ENCODE data around the gene CATSPERB. TPM values are rescaled to one million over a fixed set of nuclear protein-coding genes. Genes with fewer than 3 reads are reported as not detected.

The CATSPERB gene
- polyA plus RNA-seq, 4 donors, result 0.89 to 0.92 (median 0.92) TPM; not detected in 1

- Histone ChIP-seq H3K4me3 (ENCODE audit: low read depth in 1 of 3, low read length in 3 of 3) (no peak overlapping the region), H3K27ac (ENCODE audit: low read depth in 1 of 3, low read length in 2 of 3) (no peak overlapping the region), H3K9me3 (ENCODE audit: control insufficient read depth in 2 of 2, insufficient read depth in 1 of 2, low read depth in 1 of 2, low read length in 1 of 2) (no peaks in the 10 kb centered on the region), H3K4me1 (ENCODE audit: control insufficient read depth in 3 of 3, insufficient read depth in 2 of 3, low read depth in 1 of 3, low read length in 2 of 3) (no peaks in the 10 kb centered on the region), H3K36me3 (ENCODE audit: control insufficient read depth in 3 of 3, insufficient read depth in 2 of 3, low read depth in 1 of 3, low read length in 3 of 3) (no peaks in the 10 kb centered on the region), H3K27me3 (ENCODE audit: control insufficient read depth in 3 of 3, insufficient read depth in 3 of 3, low read length in 3 of 3) (no peaks in the 10 kb centered on the region)
- FAIRE-seq, result no peak
- WGBS, 3 donors, result 75 to 89% (median 78%) methylated on average over 4 of the region's 4 CpGs
- no peak for DNase-seq
Measured at GRCh38 chr14:91728616-91729183, 3.2 kb downstream of the CATSPERB start.

- no peaks in the 10 kb centered on the region for H3K27me3 ChIP-seq (ENCODE audit: control insufficient read depth in 3 of 3, insufficient read depth in 3 of 3, low read length in 3 of 3)
- DNase-seq (no peak), FAIRE-seq (peak; percentile 33)
- no peak overlapping the region for H3K27ac ChIP-seq (ENCODE audit: low read depth in 1 of 3, low read length in 2 of 3)
- no peaks in the 10 kb centered on the region for H3K9me3 ChIP-seq (ENCODE audit: control insufficient read depth in 2 of 2, insufficient read depth in 1 of 2, low read depth in 1 of 2, low read length in 1 of 2)
- H3K4me1 ChIP-seq (ENCODE audit: control insufficient read depth in 3 of 3, insufficient read depth in 2 of 3, low read depth in 1 of 3, low read length in 2 of 3), result no peaks in the 10 kb centered on the region
- 77 to 96% (median 93%) methylated on average over 2 of the region's 2 CpGs for WGBS, 3 donors
- no peak overlapping the region for H3K4me3 ChIP-seq (ENCODE audit: low read depth in 1 of 3, low read length in 3 of 3)
- H3K36me3 ChIP-seq (ENCODE audit: control insufficient read depth in 3 of 3, insufficient read depth in 2 of 3, low read depth in 1 of 3, low read length in 3 of 3), result no peaks in the 10 kb centered on the region
Measured at GRCh38 chr14:91727121-91727520, 4.8 kb downstream of the CATSPERB start.

- Histone ChIP-seq H3K4me1 (ENCODE audit: control insufficient read depth in 3 of 3, insufficient read depth in 2 of 3, low read depth in 1 of 3, low read length in 2 of 3) (no peaks in the 10 kb centered on the region), H3K9me3 (ENCODE audit: control insufficient read depth in 2 of 2, insufficient read depth in 1 of 2, low read depth in 1 of 2, low read length in 1 of 2) (peaks cover 0 to 3% of the 10 kb centered on the region in 2 donors), H3K36me3 (ENCODE audit: control insufficient read depth in 3 of 3, insufficient read depth in 2 of 3, low read depth in 1 of 3, low read length in 3 of 3) (no peaks in the 10 kb centered on the region), H3K27ac (ENCODE audit: low read depth in 1 of 3, low read length in 2 of 3) (no peak overlapping the region), H3K27me3 (ENCODE audit: control insufficient read depth in 3 of 3, insufficient read depth in 3 of 3, low read length in 3 of 3) (no peaks in the 10 kb centered on the region), H3K4me3 (ENCODE audit: low read depth in 1 of 3, low read length in 3 of 3) (no peak overlapping the region)
- FAIRE-seq (no peak), DNase-seq (no peak)
- 93 to 96% (median 93%) methylated on average over 2 of the region's 2 CpGs for WGBS, 3 donors
Measured at GRCh38 chr14:91723501-91723900, 8.4 kb downstream of the CATSPERB start.

DNA sequence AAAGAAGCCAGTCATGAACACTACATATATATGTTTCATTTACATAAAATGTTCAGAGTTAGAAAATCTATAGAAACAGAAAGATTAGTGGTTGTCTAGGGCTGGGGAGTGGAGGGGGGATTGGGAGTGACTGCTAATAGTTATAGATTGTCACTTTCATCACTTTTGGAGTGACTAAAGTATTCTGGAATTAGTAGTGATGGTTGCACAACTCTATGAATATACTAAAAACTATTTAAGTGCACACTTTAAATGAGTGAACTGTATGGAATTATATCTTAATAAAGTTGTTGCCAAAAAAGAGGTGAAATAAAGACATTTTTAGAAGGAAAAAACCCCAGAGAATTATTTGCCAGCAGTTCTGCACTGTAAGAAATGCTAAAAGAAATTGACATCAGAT lies 9.5 kb downstream of the CATSPERB start:
- Histone ChIP-seq H3K27ac (ENCODE audit: low read depth in 1 of 3, low read length in 2 of 3) (no peak overlapping the region), H3K4me3 (ENCODE audit: low read depth in 1 of 3, low read length in 3 of 3) (no peak overlapping the region), H3K4me1 (ENCODE audit: control insufficient read depth in 3 of 3, insufficient read depth in 2 of 3, low read depth in 1 of 3, low read length in 2 of 3) (no peaks in the 10 kb centered on the region), H3K36me3 (ENCODE audit: control insufficient read depth in 3 of 3, insufficient read depth in 2 of 3, low read depth in 1 of 3, low read length in 3 of 3) (no peaks in the 10 kb centered on the region), H3K27me3 (ENCODE audit: control insufficient read depth in 3 of 3, insufficient read depth in 3 of 3, low read length in 3 of 3) (no peaks in the 10 kb centered on the region), H3K9me3 (ENCODE audit: control insufficient read depth in 2 of 2, insufficient read depth in 1 of 2, low read depth in 1 of 2, low read length in 1 of 2) (peaks cover 0 to 3% of the 10 kb centered on the region in 2 donors)
- FAIRE-seq (no peak), DNase-seq (no peak)

DNA sequence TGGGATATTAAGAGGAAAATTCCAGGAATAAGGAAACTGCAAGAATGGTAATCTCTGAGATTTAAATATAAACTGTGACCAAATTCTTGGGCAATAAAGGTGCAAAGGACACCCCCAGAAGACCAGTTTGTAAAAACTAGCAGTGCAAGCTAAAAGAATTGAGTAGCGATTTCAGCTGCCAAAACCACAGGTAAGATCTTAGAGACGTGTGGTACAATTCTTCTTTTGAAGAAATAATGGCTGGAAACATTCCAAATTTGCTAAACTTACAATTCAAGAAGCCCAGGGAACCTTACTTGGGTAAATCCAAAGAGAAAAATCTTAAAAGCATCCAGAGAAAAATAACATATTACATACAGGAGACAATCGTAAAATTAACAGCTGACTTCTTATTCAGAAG lies 12.0 kb downstream of the CATSPERB start:
- FAIRE-seq, result no peak
- no peaks in the 10 kb centered on the region for H3K4me1 ChIP-seq (ENCODE audit: control insufficient read depth in 3 of 3, insufficient read depth in 2 of 3, low read depth in 1 of 3, low read length in 2 of 3)
- DNase-seq, result no peak
- no peaks in the 10 kb centered on the region for H3K36me3 ChIP-seq (ENCODE audit: control insufficient read depth in 3 of 3, insufficient read depth in 2 of 3, low read depth in 1 of 3, low read length in 3 of 3)
- peaks cover 0 to 3% of the 10 kb centered on the region in 2 donors for H3K9me3 ChIP-seq (ENCODE audit: control insufficient read depth in 2 of 2, insufficient read depth in 1 of 2, low read depth in 1 of 2, low read length in 1 of 2)
- H3K27me3 ChIP-seq (ENCODE audit: control insufficient read depth in 3 of 3, insufficient read depth in 3 of 3, low read length in 3 of 3), result no peaks in the 10 kb centered on the region
- no peak overlapping the region for H3K4me3 ChIP-seq (ENCODE audit: low read depth in 1 of 3, low read length in 3 of 3)
- H3K27ac ChIP-seq (ENCODE audit: low read depth in 1 of 3, low read length in 2 of 3), result no peak overlapping the region
- WGBS, 3 donors, result 70 to 76% (median 72%) methylated on average over 3 of the region's 3 CpGs

- Histone ChIP-seq H3K27me3 (ENCODE audit: control insufficient read depth in 3 of 3, insufficient read depth in 3 of 3, low read length in 3 of 3) (no peaks in the 10 kb centered on the region), H3K4me3 (ENCODE audit: low read depth in 1 of 3, low read length in 3 of 3) (no peak overlapping the region), H3K27ac (ENCODE audit: low read depth in 1 of 3, low read length in 2 of 3) (no peak overlapping the region), H3K36me3 (ENCODE audit: control insufficient read depth in 3 of 3, insufficient read depth in 2 of 3, low read depth in 1 of 3, low read length in 3 of 3) (no peaks in the 10 kb centered on the region), H3K9me3 (ENCODE audit: control insufficient read depth in 2 of 2, insufficient read depth in 1 of 2, low read depth in 1 of 2, low read length in 1 of 2) (peaks cover 0 to 3% of the 10 kb centered on the region in 2 donors), H3K4me1 (ENCODE audit: control insufficient read depth in 3 of 3, insufficient read depth in 2 of 3, low read depth in 1 of 3, low read length in 2 of 3) (no peaks in the 10 kb centered on the region)
- DNase-seq (no peak), FAIRE-seq (no peak)
- 69 to 93% (median 78%) methylated on average over 1 of the region's 1 CpG for WGBS, 3 donors
Measured at GRCh38 chr14:91716999-91717398, 14.9 kb downstream of the CATSPERB start.

- no peak for FAIRE-seq
- H3K4me1 ChIP-seq (ENCODE audit: control insufficient read depth in 3 of 3, insufficient read depth in 2 of 3, low read depth in 1 of 3, low read length in 2 of 3), result no peaks in the 10 kb centered on the region
- no peak overlapping the region for H3K27ac ChIP-seq (ENCODE audit: low read depth in 1 of 3, low read length in 2 of 3)
- DNase-seq, result peak in 1 of 2 donors; percentile 24
- no peaks in the 10 kb centered on the region for H3K36me3 ChIP-seq (ENCODE audit: control insufficient read depth in 3 of 3, insufficient read depth in 2 of 3, low read depth in 1 of 3, low read length in 3 of 3)
- no peaks in the 10 kb centered on the region for H3K9me3 ChIP-seq (ENCODE audit: control insufficient read depth in 2 of 2, insufficient read depth in 1 of 2, low read depth in 1 of 2, low read length in 1 of 2)
- WGBS, 3 donors, result 58 to 77% (median 65%) methylated on average over 6 of the region's 6 CpGs
- no peaks in the 10 kb centered on the region for H3K27me3 ChIP-seq (ENCODE audit: control insufficient read depth in 3 of 3, insufficient read depth in 3 of 3, low read length in 3 of 3)
- H3K4me3 ChIP-seq (ENCODE audit: low read depth in 1 of 3, low read length in 3 of 3), result no peak overlapping the region
Measured at GRCh38 chr14:91714805-91715204, 17.1 kb downstream of the CATSPERB start.

DNA sequence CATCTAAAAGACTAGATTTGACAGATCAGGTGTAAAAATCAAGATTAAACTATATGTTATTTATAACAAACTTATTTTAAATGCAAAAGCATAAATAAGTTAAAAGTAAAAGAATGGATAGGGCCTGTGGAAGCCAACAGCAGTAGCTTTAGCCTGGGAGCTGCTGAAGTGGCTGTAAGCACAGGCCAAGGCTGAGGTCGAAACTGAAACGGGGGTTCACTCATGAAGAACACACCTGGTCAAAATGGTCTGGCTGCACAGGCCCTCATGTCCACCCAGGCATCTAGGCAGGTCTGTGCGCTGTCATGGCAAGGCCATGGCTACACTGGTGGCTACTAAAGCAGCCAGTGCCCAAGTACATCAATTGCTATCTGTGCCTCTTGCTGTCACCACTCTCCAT lies 23.1 kb downstream of the CATSPERB start:
- no peaks in the 10 kb centered on the region for H3K4me1 ChIP-seq (ENCODE audit: control insufficient read depth in 3 of 3, insufficient read depth in 2 of 3, low read depth in 1 of 3, low read length in 2 of 3)
- no peak overlapping the region for H3K4me3 ChIP-seq (ENCODE audit: low read depth in 1 of 3, low read length in 3 of 3)
- no peak for FAIRE-seq
- no peaks in the 10 kb centered on the region for H3K27me3 ChIP-seq (ENCODE audit: control insufficient read depth in 3 of 3, insufficient read depth in 3 of 3, low read length in 3 of 3)
- H3K36me3 ChIP-seq (ENCODE audit: control insufficient read depth in 3 of 3, insufficient read depth in 2 of 3, low read depth in 1 of 3, low read length in 3 of 3), result no peaks in the 10 kb centered on the region
- peaks cover 0 to 6% of the 10 kb centered on the region in 2 donors for H3K9me3 ChIP-seq (ENCODE audit: control insufficient read depth in 2 of 2, insufficient read depth in 1 of 2, low read depth in 1 of 2, low read length in 1 of 2)
- no peak for DNase-seq
- no peak overlapping the region for H3K27ac ChIP-seq (ENCODE audit: low read depth in 1 of 3, low read length in 2 of 3)
- WGBS, 3 donors, result 89 to 98% (median 95%) methylated on average over 3 of the region's 3 CpGs

DNA sequence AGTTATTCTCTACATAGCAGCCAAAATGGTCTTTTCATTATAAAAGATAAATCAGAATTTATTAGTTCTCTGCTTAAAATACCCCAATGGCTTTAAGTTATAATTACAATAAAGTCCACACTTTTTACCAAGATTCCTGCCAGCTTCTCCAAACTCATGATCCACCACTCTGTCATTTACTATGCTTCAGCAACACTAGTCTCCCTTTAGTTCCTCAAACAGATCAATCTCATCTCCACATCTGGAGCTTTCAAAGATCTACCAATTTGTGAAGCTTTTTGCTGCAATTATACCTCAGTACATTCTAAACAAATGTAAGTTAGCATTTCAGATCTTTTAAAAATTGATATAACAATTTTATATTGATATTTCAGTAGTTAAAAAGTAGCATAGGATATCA lies 24.9 kb downstream of the CATSPERB start:
- Histone ChIP-seq H3K36me3 (ENCODE audit: control insufficient read depth in 3 of 3, insufficient read depth in 2 of 3, low read depth in 1 of 3, low read length in 3 of 3) (no peaks in the 10 kb centered on the region), H3K27ac (ENCODE audit: low read depth in 1 of 3, low read length in 2 of 3) (no peak overlapping the region)
- FAIRE-seq, result no peak

More for the DNA sequence above, 24.9 kb downstream of the CATSPERB start:
- H3K4me1 ChIP-seq (ENCODE audit: control insufficient read depth in 3 of 3, insufficient read depth in 2 of 3, low read depth in 1 of 3, low read length in 2 of 3), result no peaks in the 10 kb centered on the region
- no peak overlapping the region for H3K4me3 ChIP-seq (ENCODE audit: low read depth in 1 of 3, low read length in 3 of 3)
- DNase-seq, result no peak
- H3K9me3 ChIP-seq (ENCODE audit: control insufficient read depth in 2 of 2, insufficient read depth in 1 of 2, low read depth in 1 of 2, low read length in 1 of 2), result peaks cover 0 to 6% of the 10 kb centered on the region in 2 donors
- H3K27me3 ChIP-seq (ENCODE audit: control insufficient read depth in 3 of 3, insufficient read depth in 3 of 3, low read length in 3 of 3), result no peaks in the 10 kb centered on the region

All from small intestine (tissue), 7 donors.